Smooth muscle cell (in vitro differentiated cells): ENCODE measurements around the gene C1QA. TPM values are rescaled to one million over a fixed set of nuclear protein-coding genes. Genes with fewer than 3 reads are reported as not detected.

ENCODE experiments used
- microRNA-seq: library from miRNA; unstranded; fragments of <30 nt; microRNA quantifications from one replicate; pipeline ENCODE4, GENCODE V29; 2016; ENCODE audit warnings: borderline number of aligned reads
- polyA plus RNA-seq: library from polyadenylated mRNA; unstranded; fragments of >200 nt; fragmentation: Nextera tagmentation; extraction: Ambion mirVana; gene quantifications from 2 replicates; pipeline ENCODE4 v1.2.1, GENCODE V29; 2016
- small RNA-seq: library from RNA; depleted of rRNA; stranded (forward); fragments of <200 nt; gene quantifications from one replicate; pipeline ENCODE3, GENCODE V24; 2014
- total RNA-seq: library from RNA; depleted of rRNA; stranded (reverse); fragments of >200 nt; gene quantifications from 2 replicates; pipeline ENCODE4 v1.2.3, GENCODE V29; 2014

The C1QA gene
- total and polyA plus RNA-seq, 2 experiments from 2014 or later: not detected

Small RNA genes within 50 kb of the gene (microRNA-seq; reads per million reads assigned to microRNA genes)
- not detected for gene MIR6127

Small RNA genes within 50 kb of the gene (small RNA-seq; reads per million reads assigned to genes)
- gene MIR6127: not detected

Other genes with a start within 250 kb of the C1QA start
- gene ZBTB40, start 184.8 kb upstream of the C1QA start, total RNA-seq: 10.9 and 14.6 TPM in 2 replicates
- 3.8 and 4.1 TPM in 2 replicates for gene ZBTB40, start 184.8 kb upstream of the C1QA start, polyA plus RNA-seq
- gene EPHA8, start 73.1 kb upstream of the C1QA start, total RNA-seq: not detected in 2 replicates
- not detected in 2 replicates for gene EPHA8, start 73.1 kb upstream of the C1QA start, polyA plus RNA-seq
- not detected in 2 replicates for gene C1QC, start 7.0 kb downstream of the C1QA start, total RNA-seq
- gene C1QC, start 7.0 kb downstream of the C1QA start, polyA plus RNA-seq: not detected in 2 replicates
- gene C1QB, start 16.6 kb downstream of the C1QA start, total RNA-seq: not detected in 2 replicates
- not detected in 2 replicates for gene C1QB, start 16.6 kb downstream of the C1QA start, polyA plus RNA-seq
- gene EPHB2, start 74.2 kb downstream of the C1QA start, total RNA-seq: 1.8 and 6.7 TPM in 2 replicates
- 1.1 and 2.7 TPM in 2 replicates for gene EPHB2, start 74.2 kb downstream of the C1QA start, polyA plus RNA-seq